Vagina (tissue), 2 donors: ENCODE data around the gene TP53TG5.

Experiments
- CTCF ChIP-seq, 3 experiments: fragments of 450-650 bp in 2 of 3; fragments of 200-600 bp in 1 of 3; sonication (generic) in 1 of 3; IDR thresholded peaks; one replicate each; pipeline ENCODE4 v1.5.1; 2017 to 2019; ENCODE audit warnings: antibody characterized with exemption in 3 of 3, mild to moderate bottlenecking in 2 of 3, moderate library complexity in 2 of 3
- POLR2A ChIP-seq, 2 donors: fragments of 450-650 bp; IDR thresholded peaks; one replicate each; pipeline ENCODE4 v1.6.1; 2017; ENCODE audit warnings: antibody characterized with exemption in 2 of 2, mild to moderate bottlenecking in 2 of 2, moderate library complexity in 2 of 2
- POLR2AphosphoS5 ChIP-seq, 2 donors: sonication (generic); formaldehyde crosslinking; IDR thresholded peaks; one replicate each; pipeline ENCODE4 v1.9.0; 2017; ENCODE audit warnings: antibody characterized with exemption in 2 of 2, mild to moderate bottlenecking in 2 of 2, low read depth in 1 of 2; ENCODE audit not compliant: insufficient read depth in 1 of 2

GRCh38 chr20:45390931-45391330 lies 12.8 kb upstream of the TP53TG5 start:
- TF ChIP-seq CTCF (IDR thresholded peaks at IDR 0.05) = no peak
- no peak for TF ChIP-seq POLR2A (IDR thresholded peaks at IDR 0.05)
- no peak for TF ChIP-seq POLR2AphosphoS5 (IDR thresholded peaks at IDR 0.05; ENCODE audit: insufficient read depth in 1 of 2, low read depth in 1 of 2)
